HepG2 (cell line): ENCODE results near the gene ARHGDIA. TPM values are rescaled to one million over a fixed set of nuclear protein-coding genes. Genes with fewer than 3 reads are reported as not detected.

Experiments
- CBX1 ChIP-seq: IDR thresholded peaks from one replicate; pipeline ENCODE4 v1.6.1; 2016; ENCODE audit warnings: antibody characterized with exemption, low read depth
- HMGA1 ChIP-seq: sonication (generic); formaldehyde crosslinking; conservative IDR thresholded peaks from 2 replicates; pipeline ENCODE4 v1.4.0; 2020; ENCODE audit warnings: missing genetic modification reagents
- NCOA2 ChIP-seq: sonication (generic); formaldehyde crosslinking; IDR thresholded peaks from 2 replicates; pipeline ENCODE4 v1.8.0; 2022; ENCODE audit warnings: inconsistent platforms
- NFKBIZ ChIP-seq: IDR thresholded peaks from 2 replicates; pipeline ENCODE4 v1.6.1; 2018; ENCODE audit warnings: missing genetic modification reagents, missing compliant biosample characterization
- NPAS2 ChIP-seq: sonication (generic); formaldehyde crosslinking; IDR thresholded peaks from 2 replicates; pipeline ENCODE4 v1.8.0; 2022; ENCODE audit warnings: mild to moderate bottlenecking, missing genetic modification reagents, borderline replicate concordance
- RARA ChIP-seq: IDR thresholded peaks from 2 replicates; pipeline ENCODE4 v1.6.1; 2016; ENCODE audit warnings: missing genetic modification reagents, missing compliant biosample characterization
- SIN3A ChIP-seq: IDR thresholded peaks from 2 replicates; pipeline ENCODE4 v1.6.1; 2011; ENCODE audit warnings: low read depth, mild to moderate bottlenecking, control low read depth, low read length, borderline replicate concordance
- ZFP62 ChIP-seq: sonication (generic); formaldehyde crosslinking; IDR thresholded peaks from 2 replicates; pipeline ENCODE4 v1.4.0; 2020; ENCODE audit warnings: missing genetic modification reagents
- ZMYM2 ChIP-seq: sonication (generic); formaldehyde crosslinking; IDR thresholded peaks from 2 replicates; pipeline ENCODE4 v1.8.0; 2022; ENCODE audit warnings: mild to moderate bottlenecking, missing genetic modification reagents
- ZNF263 ChIP-seq: sonication (generic); formaldehyde crosslinking; IDR thresholded peaks from 2 replicates; pipeline ENCODE4 v1.4.0; 2020; ENCODE audit warnings: missing genetic modification reagents
- ZNF768 ChIP-seq: sonication (generic); formaldehyde crosslinking; IDR thresholded peaks from 2 replicates; pipeline ENCODE4 v1.4.0; 2020; ENCODE audit warnings: missing genetic modification reagents
- ZSCAN12 ChIP-seq: sonication (generic); formaldehyde crosslinking; IDR thresholded peaks from 2 replicates; pipeline ENCODE4 v1.9.0; 2021; ENCODE audit warnings: mild to moderate bottlenecking, missing genetic modification reagents
- polyA plus RNA-seq, 8 experiments: library from polyadenylated mRNA; depleted of rRNA in 3 of 8; stranded (reverse) in 7 of 8; unstranded in 1 of 8; fragments of >200 nt; fragmentation: Illumina TruSeq in 4 of 8; extraction: Trizol in 4 of 8; gene quantifications; 2 replicates each; pipeline versions ENCODE4 v1.2.1 to v1.2.3, GENCODE V29; 2011 to 2016; ENCODE audit warnings: low read depth in 4 of 8, missing spikeins in 1 of 8, mixed read lengths in 1 of 8; ENCODE audit not compliant: insufficient read depth in 1 of 8
- total RNA-seq, 5 experiments: library from RNA; depleted of rRNA; stranded (reverse); fragments of >200 nt; fragmentation: Illumina TruSeq; extraction: Trizol; gene quantifications; 2 replicates each; pipeline ENCODE4 v1.2.3, GENCODE V29; 2016; ENCODE audit warnings: low read depth in 1 of 5
- TF ChIP-seq, protein P1 (sequence below): sonication (generic); formaldehyde crosslinking; IDR thresholded peaks from 2 replicates; pipeline ENCODE4 v1.4.0; 2020; ENCODE audit warnings: mild to moderate bottlenecking, low read depth, missing genetic modification reagents
- TF ChIP-seq, protein P2 (sequence below): sonication (generic); formaldehyde crosslinking; IDR thresholded peaks from 2 replicates; pipeline ENCODE4 v1.4.0; 2020; ENCODE audit warnings: missing genetic modification reagents, borderline replicate concordance
- TF ChIP-seq, protein P3 (sequence below): sonication (generic); formaldehyde crosslinking; IDR thresholded peaks from 2 replicates; pipeline ENCODE4 v1.4.0; 2020; ENCODE audit warnings: missing genetic modification reagents
- TF ChIP-seq, protein P4 (sequence below), 2 experiments: IDR thresholded peaks; 2 replicates each; pipeline ENCODE4 v1.6.1; 2011 to 2012; ENCODE audit warnings: low read length in 2 of 2, borderline replicate concordance in 1 of 2, low read depth in 1 of 2, mild to moderate bottlenecking in 1 of 2, moderate library complexity in 1 of 2
- TF ChIP-seq, protein P5 (sequence below): sonication (generic); formaldehyde crosslinking; IDR thresholded peaks from 2 replicates; pipeline ENCODE4 v1.8.0; 2023; ENCODE audit warnings: mild to moderate bottlenecking, missing genetic modification reagents

ARHGDIA gene
- total and polyA plus RNA-seq, 2 of the 13 experiments (the other 11 are each of a cell fraction or from before 2014, with no cell fraction given): 40.0 to 64.0 TPM

DNA sequence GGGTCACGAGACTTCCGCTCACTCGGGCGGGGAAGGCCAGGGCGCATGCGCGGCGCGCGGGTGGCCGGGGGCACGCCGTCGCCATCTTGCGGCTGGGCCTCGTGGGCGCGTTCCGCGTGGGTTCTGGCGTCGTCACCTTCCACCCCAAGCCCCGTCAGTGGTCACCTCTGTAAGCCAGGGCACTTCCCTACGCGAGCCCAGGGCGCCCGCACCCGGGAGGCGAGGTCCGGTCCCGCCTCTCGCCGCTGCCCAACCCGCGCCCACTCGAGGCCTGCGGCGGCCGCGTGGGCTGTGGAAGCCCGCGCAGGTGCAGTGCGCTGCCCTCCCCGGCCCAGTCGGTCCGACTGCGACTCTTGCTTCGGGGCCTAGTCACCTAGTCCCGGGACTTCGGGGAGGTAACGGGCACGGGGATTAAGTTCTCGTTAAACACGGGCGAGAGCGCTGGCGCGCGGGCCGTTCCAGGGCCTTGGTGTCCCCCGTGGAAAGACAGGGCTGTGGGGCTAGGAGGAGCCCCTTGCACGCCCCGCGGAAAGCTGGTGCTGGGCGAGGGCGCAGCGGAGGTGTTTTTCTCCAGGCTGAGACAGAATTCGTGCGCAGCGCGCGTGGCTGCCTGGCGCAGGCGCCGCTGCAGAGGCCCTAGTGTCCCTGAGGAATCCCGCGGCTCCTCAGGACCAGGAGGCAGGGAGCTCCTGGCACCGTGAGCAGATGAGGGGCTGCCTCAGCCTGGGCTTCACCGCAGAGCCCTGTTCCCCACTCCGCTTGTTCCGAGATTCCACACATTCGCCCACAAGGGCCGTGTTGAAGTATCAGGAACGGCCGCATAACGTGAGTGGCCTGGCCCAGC, 472 bp upstream of the ARHGDIA start (continued):
- TF ChIP-seq RARA (peak; percentile 54), ZSCAN12 (CRISPR knock-in tag) (peak; percentile 58; the same call in 1 of the 2 replicates), CBX1 (peak; percentile 90), ZFP62 (CRISPR knock-in tag) (no peak), ZNF768 (CRISPR knock-in tag) (peak; percentile 88; the same call in 1 of the 2 replicates), NCOA2 (no peak; the same call in 1 of the 2 replicates), ZNF263 (CRISPR knock-in tag) (peak; percentile 63), HMGA1 (CRISPR knock-in tag) (no peak), SIN3A (no peak), NFKBIZ (CRISPR knock-in tag) (0 out of 2 replicates have a peak, but pooled peaks have one; percentile 56), NPAS2 (CRISPR knock-in tag) (0 out of 2 replicates have a peak, but pooled peaks have one; percentile 54), ZMYM2 (CRISPR knock-in tag) (peak; percentile 68; the same call in 1 of the 2 replicates)
- TF ChIP-seq, protein P1, sequence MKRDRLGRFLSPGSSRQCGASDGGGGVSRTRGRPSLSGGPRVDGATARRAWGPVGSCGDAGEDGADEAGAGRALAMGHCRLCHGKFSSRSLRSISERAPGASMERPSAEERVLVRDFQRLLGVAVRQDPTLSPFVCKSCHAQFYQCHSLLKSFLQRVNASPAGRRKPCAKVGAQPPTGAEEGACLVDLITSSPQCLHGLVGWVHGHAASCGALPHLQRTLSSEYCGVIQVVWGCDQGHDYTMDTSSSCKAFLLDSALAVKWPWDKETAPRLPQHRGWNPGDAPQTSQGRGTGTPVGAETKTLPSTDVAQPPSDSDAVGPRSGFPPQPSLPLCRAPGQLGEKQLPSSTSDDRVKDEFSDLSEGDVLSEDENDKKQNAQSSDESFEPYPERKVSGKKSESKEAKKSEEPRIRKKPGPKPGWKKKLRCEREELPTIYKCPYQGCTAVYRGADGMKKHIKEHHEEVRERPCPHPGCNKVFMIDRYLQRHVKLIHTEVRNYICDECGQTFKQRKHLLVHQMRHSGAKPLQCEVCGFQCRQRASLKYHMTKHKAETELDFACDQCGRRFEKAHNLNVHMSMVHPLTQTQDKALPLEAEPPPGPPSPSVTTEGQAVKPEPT (CRISPR knock-in tag): peak; percentile 76; the same call in 1 of the 2 replicates
- TF ChIP-seq, protein P2, sequence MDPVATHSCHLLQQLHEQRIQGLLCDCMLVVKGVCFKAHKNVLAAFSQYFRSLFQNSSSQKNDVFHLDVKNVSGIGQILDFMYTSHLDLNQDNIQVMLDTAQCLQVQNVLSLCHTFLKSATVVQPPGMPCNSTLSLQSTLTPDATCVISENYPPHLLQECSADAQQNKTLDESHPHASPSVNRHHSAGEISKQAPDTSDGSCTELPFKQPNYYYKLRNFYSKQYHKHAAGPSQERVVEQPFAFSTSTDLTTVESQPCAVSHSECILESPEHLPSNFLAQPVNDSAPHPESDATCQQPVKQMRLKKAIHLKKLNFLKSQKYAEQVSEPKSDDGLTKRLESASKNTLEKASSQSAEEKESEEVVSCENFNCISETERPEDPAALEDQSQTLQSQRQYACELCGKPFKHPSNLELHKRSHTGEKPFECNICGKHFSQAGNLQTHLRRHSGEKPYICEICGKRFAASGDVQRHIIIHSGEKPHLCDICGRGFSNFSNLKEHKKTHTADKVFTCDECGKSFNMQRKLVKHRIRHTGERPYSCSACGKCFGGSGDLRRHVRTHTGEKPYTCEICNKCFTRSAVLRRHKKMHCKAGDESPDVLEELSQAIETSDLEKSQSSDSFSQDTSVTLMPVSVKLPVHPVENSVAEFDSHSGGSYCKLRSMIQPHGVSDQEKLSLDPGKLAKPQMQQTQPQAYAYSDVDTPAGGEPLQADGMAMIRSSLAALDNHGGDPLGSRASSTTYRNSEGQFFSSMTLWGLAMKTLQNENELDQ: no peak
- TF ChIP-seq, protein P3, sequence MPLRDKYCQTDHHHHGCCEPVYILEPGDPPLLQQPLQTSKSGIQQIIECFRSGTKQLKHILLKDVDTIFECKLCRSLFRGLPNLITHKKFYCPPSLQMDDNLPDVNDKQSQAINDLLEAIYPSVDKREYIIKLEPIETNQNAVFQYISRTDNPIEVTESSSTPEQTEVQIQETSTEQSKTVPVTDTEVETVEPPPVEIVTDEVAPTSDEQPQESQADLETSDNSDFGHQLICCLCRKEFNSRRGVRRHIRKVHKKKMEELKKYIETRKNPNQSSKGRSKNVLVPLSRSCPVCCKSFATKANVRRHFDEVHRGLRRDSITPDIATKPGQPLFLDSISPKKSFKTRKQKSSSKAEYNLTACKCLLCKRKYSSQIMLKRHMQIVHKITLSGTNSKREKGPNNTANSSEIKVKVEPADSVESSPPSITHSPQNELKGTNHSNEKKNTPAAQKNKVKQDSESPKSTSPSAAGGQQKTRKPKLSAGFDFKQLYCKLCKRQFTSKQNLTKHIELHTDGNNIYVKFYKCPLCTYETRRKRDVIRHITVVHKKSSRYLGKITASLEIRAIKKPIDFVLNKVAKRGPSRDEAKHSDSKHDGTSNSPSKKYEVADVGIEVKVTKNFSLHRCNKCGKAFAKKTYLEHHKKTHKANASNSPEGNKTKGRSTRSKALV (CRISPR knock-in tag): peak; percentile 77
- TF ChIP-seq, protein P4, sequence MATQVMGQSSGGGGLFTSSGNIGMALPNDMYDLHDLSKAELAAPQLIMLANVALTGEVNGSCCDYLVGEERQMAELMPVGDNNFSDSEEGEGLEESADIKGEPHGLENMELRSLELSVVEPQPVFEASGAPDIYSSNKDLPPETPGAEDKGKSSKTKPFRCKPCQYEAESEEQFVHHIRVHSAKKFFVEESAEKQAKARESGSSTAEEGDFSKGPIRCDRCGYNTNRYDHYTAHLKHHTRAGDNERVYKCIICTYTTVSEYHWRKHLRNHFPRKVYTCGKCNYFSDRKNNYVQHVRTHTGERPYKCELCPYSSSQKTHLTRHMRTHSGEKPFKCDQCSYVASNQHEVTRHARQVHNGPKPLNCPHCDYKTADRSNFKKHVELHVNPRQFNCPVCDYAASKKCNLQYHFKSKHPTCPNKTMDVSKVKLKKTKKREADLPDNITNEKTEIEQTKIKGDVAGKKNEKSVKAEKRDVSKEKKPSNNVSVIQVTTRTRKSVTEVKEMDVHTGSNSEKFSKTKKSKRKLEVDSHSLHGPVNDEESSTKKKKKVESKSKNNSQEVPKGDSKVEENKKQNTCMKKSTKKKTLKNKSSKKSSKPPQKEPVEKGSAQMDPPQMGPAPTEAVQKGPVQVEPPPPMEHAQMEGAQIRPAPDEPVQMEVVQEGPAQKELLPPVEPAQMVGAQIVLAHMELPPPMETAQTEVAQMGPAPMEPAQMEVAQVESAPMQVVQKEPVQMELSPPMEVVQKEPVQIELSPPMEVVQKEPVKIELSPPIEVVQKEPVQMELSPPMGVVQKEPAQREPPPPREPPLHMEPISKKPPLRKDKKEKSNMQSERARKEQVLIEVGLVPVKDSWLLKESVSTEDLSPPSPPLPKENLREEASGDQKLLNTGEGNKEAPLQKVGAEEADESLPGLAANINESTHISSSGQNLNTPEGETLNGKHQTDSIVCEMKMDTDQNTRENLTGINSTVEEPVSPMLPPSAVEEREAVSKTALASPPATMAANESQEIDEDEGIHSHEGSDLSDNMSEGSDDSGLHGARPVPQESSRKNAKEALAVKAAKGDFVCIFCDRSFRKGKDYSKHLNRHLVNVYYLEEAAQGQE (IDR thresholded peaks at IDR 0.05; ENCODE audit: borderline replicate concordance in 1 of 2, low read depth in 1 of 2, low read length in 2 of 2): peak in 1 of 2 experiments; percentile 51; a peak in 1 of 4 replicates
- TF ChIP-seq, protein P5, sequence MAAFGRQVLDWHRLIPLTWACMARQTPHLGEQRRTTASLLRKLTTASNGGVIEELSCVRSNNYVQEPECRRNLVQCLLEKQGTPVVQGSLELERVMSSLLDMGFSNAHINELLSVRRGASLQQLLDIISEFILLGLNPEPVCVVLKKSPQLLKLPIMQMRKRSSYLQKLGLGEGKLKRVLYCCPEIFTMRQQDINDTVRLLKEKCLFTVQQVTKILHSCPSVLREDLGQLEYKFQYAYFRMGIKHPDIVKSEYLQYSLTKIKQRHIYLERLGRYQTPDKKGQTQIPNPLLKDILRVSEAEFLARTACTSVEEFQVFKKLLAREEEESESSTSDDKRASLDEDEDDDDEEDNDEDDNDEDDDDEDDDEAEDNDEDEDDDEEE (CRISPR knock-in tag): peak; percentile 94
